Activated T-helper 1 cell treated with anti-CD3 and anti-CD28 coated beads, Interleukin-12 subunit alpha, Interleukin-12 subunit beta, Interleukin-2, Interleukin-4 antibody, amounts not matched to agents 30 ng/mL and 10 ng/mL and 1 ng/mL, durations not matched to agents 14 hours and 24 hours and 36 hours (primary cell): Measurements from ENCODE around the gene COIL. TPM values are rescaled to one million over a fixed set of nuclear protein-coding genes. Genes with fewer than 3 reads are reported as not detected.
A peak's percentile ranks its signal among the peaks of the same experiment; 100 is the strongest.
"Not testable (repeated sequence)": the region's sequence is repeated elsewhere in the genome, so short reads cannot be mapped to it uniquely, and the experiment has no call there.

Experiments used
- DNase-seq: peaks from one replicate; pipeline ENCODE4 v3.0.0; 2021; ENCODE audit warnings: low spot score
- H3K27ac Mint-ChIP-seq: one replicate; pipeline ENCODE4 v1.8.0; 2021; ENCODE audit warnings: mild to moderate bottlenecking, mixed read lengths
- H3K27me3 Mint-ChIP-seq: one replicate; pipeline ENCODE4 v1.8.0; 2022; ENCODE audit warnings: mild to moderate bottlenecking, moderate library complexity, mixed read lengths; ENCODE audit not compliant: insufficient read depth
- H3K36me3 Mint-ChIP-seq: one replicate; pipeline ENCODE4 v1.8.0; 2021; ENCODE audit warnings: low read depth, mixed read lengths
- H3K4me1 Mint-ChIP-seq: one replicate; pipeline ENCODE4 v1.8.0; 2021; ENCODE audit warnings: low read depth, mixed read lengths
- H3K4me3 Mint-ChIP-seq: one replicate; pipeline ENCODE4 v1.8.0; 2021; ENCODE audit warnings: mild to moderate bottlenecking, moderate library complexity, mixed read lengths
- H3K9me3 Mint-ChIP-seq: one replicate; pipeline ENCODE4 v1.8.0; 2021; ENCODE audit warnings: mixed read lengths
- intact Hi-C: fragments of 100-400 bp; cut with micrococcal nuclease; formaldehyde crosslinking; loops from one replicate; pipeline ENCODE4 v1.15.1; 2024
- total RNA-seq: library from RNA; stranded (reverse); gene quantifications from 2 replicates; pipeline ENCODE4 v1.2.3, GENCODE V29; 2022

Gene COIL
- total RNA-seq, 1 donor from 2014 or later = 21.0 TPM

DNA sequence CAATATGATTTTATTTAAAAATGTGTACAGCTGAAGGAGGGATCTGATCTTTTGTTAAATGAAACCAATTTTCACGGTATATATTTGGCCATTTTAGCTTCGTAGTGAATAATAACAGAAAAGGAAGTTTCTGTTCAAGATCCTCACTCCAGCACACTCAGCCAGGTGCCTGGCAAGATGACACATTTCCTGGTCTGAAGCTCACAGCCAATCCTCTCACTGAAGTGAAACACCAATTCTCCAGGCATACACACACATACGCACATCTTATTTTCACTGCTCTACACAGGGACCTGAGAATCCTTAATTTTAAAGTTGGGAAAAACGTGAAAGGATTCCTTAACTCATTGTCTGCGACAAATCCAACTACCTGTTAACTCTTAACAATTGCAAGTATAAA lies 22.6 kb downstream of the COIL start:
- H3K9me3 Mint-ChIP-seq, H3K27me3 Mint-ChIP-seq, intact Hi-C loops, DNase-seq: not testable (repeated sequence)
- peak overlapping the region; percentile 31 for H3K4me3 Mint-ChIP-seq
- peak overlapping the region; percentile 76 for H3K27ac Mint-ChIP-seq
- H3K36me3 Mint-ChIP-seq = peaks cover 45% of the 10 kb centered on the region
- H3K4me1 Mint-ChIP-seq = peaks cover 34% of the 10 kb centered on the region

DNA sequence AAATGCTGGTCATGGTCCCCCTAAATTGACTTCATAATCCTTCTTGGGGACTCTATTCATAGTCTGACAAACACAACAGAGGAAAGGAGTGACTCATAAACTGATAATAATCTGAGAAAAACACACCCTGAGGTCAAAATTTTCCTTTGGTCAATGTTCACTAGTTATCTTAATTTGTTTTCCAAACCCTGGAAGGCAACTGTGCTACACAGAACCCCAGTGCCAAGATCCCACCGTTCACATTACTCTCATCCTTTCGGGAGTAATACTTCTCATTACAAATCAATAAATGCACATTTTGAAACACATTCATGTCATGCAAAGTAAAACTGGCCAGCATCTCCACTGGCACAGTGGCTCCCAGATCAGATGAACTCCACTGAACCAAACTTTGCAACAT lies 23.2 kb downstream of the COIL start:
- H3K27ac Mint-ChIP-seq = peak overlapping the region; percentile 76
- H3K4me3 Mint-ChIP-seq = peak overlapping the region; percentile 31
- peaks cover 42% of the 10 kb centered on the region for H3K36me3 Mint-ChIP-seq
- DNase-seq = no peak
- H3K9me3 Mint-ChIP-seq = no peaks in the 10 kb centered on the region
- intact Hi-C loops = loop anchor here (1.0 kb wide), 1 partner anchor 18 kb away; no protein-coding TSS in a partner anchor
- no peaks in the 10 kb centered on the region for H3K27me3 Mint-ChIP-seq
- H3K4me1 Mint-ChIP-seq = peaks cover 34% of the 10 kb centered on the region

DNA sequence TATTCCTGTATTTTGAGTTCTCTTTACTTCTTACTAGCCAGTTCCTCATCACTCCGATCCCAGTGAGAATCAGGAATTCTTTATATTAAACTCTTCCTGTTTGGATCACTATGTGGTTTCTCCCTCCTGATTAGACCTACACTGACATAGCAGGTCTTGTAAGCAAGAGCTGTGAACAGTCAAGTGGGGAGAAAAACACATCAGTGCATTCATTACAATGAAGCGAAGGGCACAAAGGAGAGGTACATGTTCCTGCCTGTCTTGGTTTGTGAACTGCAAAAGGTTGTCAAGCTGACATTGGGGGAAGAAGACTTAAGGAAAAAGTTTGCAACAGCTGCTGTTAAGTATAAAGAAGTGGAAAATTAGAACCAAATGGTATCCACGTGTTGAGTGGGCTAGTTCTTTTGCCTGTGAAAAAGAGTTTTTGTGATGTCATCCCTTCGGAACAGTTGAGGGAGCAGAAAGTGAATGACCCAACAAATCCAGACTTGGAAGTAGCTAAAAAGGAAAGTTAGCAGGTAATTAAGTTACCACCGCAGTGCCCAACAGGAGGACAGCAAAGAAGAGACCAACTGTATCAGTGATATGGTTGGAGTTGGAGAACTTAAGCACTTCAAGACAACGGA lies 24.0 kb downstream of the COIL start:
- Mint-ChIP-seq H3K36me3 (peaks cover 41% of the 10 kb centered on the region), H3K27me3 (no peaks in the 10 kb centered on the region), H3K4me1 (peaks cover 34% of the 10 kb centered on the region), H3K27ac (peak overlapping the region; percentile 60), H3K9me3 (no peaks in the 10 kb centered on the region), H3K4me3 (no peak overlapping the region)
- intact Hi-C loops = loop anchor here (1.0 kb wide), 1 partner anchor 18 kb away; no protein-coding TSS in a partner anchor
- no peak for DNase-seq

DNA sequence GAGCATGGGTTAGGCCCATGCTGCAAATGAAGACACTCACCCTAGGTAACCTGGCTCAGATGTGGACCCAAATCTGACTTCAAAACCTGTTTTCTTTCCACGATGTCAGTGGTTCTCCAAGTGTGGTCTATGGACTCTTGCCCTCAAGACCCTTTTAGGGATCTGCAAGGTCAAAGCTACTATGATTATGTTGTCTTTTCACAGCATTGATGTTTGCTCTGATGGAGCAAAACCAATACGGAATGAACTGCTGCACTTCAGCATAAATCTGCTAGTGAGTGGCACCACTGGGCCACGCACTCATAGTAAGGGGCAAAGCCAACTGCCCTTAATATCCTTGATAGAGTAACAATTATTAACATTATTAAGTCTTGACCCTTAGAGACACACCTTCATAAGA lies 25.4 kb downstream of the COIL start:
- H3K4me1 Mint-ChIP-seq = peaks cover 34% of the 10 kb centered on the region
- no peak overlapping the region for H3K27ac Mint-ChIP-seq
- no peak overlapping the region for H3K4me3 Mint-ChIP-seq
- peaks cover 10% of the 10 kb centered on the region for H3K9me3 Mint-ChIP-seq
- H3K27me3 Mint-ChIP-seq = no peaks in the 10 kb centered on the region
- no peak for DNase-seq
- intact Hi-C loops = no loop called here
- peaks cover 35% of the 10 kb centered on the region for H3K36me3 Mint-ChIP-seq

DNA sequence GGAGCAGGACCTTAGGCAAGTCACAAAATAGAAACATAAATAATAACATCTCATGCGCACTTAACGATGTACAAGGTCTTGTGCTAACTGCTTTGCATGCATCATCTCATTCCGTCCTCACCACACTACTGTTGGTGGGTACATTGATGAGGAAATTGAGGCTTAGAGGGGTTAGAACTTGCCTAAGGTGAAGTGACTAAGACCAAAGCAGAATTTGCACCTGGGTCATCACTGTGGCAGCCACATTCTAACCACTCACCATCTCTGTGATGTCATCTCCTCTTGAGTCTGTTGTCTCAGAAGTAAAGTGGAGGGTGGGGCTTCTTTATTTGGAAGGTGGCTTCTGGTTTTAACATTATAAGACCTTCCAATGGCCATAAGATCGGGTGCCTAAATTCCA lies 26.6 kb downstream of the COIL start:
- Mint-ChIP-seq H3K4me3 (no peak overlapping the region), H3K27me3 (no peaks in the 10 kb centered on the region), H3K36me3 (peaks cover 30% of the 10 kb centered on the region), H3K27ac (peak overlapping the region; percentile 44), H3K4me1 (peaks cover 34% of the 10 kb centered on the region), H3K9me3 (peaks cover 21% of the 10 kb centered on the region)
- no peak for DNase-seq
- intact Hi-C loops = no loop called here

DNA sequence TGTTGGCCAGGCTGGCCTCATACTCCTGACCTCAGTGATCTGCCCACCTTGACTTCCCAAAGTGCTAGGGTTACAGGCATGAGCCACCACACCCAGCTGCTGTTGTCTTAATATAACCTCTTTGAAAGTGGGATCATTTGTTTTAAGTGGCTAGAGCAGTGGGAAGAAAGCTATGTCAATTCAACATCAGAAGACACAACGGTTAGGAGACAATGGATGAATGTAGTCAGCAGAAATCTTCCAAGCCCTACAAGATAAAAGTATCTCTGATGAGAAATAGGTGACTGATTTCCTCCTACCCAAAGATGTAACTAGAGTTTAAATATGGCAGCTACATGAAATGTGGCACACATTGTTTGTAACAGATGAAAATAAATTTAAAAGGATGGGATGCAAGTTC lies 27.0 kb downstream of the COIL start:
- intact Hi-C loops = no loop called here
- Mint-ChIP-seq H3K4me1 (peaks cover 32% of the 10 kb centered on the region), H3K27ac (no peak overlapping the region), H3K36me3 (peaks cover 27% of the 10 kb centered on the region), H3K4me3 (no peak overlapping the region), H3K9me3 (peaks cover 23% of the 10 kb centered on the region), H3K27me3 (no peaks in the 10 kb centered on the region)
- no peak for DNase-seq

DNA sequence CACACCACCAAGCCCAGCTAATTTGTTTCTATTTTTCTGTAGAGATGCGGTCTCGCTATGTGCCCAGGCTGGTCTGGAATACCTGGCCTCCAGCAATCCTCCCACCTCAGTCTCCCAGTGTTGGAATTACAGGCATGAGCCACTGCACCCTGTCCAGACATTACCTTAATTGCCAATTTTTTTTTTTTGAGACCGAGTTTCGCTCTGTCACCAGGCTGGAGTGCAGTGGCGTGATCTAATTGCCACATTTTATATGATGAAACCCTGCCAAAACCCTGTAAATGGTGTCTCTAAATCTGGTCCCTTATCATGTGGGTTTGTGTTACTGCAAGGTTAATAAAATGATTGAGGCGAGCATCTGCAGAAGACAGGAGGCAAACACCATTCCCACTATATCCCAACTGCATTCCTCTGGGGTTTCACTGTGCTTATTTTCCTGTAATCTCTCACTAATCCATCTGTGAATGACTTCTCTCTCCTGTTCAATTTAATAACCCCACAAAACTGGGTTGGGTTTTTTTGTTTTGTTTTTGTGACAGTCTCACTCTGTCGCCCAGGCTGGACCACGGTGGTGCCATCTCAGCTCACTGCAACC lies 27.6 kb downstream of the COIL start:
- intact Hi-C loops = no loop called here
- Mint-ChIP-seq H3K9me3 (peaks cover 23% of the 10 kb centered on the region), H3K36me3 (peaks cover 22% of the 10 kb centered on the region), H3K27me3 (no peaks in the 10 kb centered on the region), H3K4me3 (no peak overlapping the region), H3K27ac (no peak overlapping the region), H3K4me1 (peaks cover 26% of the 10 kb centered on the region)
- no peak for DNase-seq

DNA sequence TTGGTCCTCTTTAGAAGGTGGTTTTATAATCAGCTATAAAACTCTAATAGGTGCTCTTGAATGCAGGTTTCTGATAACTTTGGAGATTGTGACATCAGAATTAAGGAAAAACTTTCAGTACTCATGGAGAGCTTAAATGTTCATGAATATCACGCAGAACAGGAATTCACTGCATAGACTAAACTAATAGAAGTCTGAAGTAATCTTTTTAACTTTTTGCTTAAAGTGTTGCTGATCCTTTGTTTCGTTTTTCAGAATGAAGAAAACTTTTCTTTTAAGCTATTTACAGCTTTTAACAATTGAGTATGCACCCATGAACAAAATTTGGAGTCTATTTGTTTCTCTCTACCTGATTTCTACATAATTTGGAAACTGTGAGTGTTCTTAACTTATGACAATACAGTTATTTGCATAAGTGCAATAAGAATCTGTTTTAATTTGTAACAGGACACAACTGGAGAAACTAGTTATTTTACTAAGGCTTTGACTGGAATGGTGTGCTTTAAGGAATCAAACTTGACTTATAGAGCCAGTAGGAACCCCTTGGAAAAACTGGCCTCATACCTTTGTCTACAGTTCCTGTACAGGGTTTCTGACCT lies 30.0 kb downstream of the COIL start:
- Mint-ChIP-seq H3K4me1 (peaks cover 11% of the 10 kb centered on the region), H3K36me3 (peaks cover 8% of the 10 kb centered on the region), H3K4me3 (no peak overlapping the region), H3K9me3 (peaks cover 27% of the 10 kb centered on the region), H3K27ac (no peak overlapping the region), H3K27me3 (no peaks in the 10 kb centered on the region)
- intact Hi-C loops = no loop called here
- DNase-seq = no peak

DNA sequence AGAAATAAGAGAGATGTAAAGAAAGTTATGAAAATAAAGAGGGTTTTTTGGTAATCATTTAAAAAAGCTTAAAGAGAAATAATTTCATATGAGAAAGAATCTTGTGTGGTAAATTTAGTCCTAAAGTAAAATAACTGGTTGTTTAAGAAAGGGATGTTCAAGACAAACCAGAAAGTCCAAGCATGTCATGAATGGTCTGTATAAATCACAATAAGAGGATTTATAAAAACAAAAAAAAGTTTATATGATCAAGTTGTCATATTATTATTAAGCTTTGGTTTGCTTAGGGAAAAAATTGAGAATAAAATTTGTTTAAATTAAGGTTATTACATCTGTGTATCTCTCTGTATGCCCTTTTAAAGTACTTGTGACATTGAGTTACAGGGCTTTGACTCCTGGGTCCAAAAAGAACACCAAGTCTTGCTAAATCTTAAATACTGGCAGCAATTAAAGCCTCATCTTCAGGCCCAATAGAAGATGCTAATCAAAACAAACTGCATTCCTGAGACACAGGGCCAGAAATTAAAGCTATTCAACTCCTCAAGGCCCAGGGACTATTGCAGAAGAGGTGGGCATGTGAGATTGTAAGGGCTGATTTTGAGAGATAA lies 31.4 kb downstream of the COIL start:
- Mint-ChIP-seq H3K27me3 (no peaks in the 10 kb centered on the region), H3K36me3 (peaks cover 3% of the 10 kb centered on the region), H3K4me1 (peaks cover 8% of the 10 kb centered on the region), H3K4me3 (no peak overlapping the region), H3K27ac (no peak overlapping the region), H3K9me3 (peaks cover 27% of the 10 kb centered on the region)
- no peak for DNase-seq
- intact Hi-C loops = no loop called here

DNA sequence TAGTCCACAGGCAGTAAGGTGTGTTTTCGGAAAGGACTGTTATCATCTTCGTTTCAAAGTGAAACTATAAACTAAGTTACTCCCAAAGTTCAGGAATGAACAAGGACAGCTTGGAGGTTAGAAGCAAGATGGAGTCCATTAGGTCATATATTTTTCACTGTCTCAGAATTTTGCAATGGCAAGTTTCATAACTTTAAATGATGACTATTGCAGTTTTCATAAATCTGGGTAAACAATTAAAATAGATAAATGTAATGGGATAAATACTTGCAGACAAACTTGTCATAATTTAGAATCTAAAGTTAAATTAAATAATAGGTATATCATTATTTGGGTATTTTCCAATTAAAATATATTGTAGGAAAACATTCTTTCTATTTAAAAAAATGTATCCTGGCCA lies 32.3 kb downstream of the COIL start:
- intact Hi-C loops = no loop called here
- no peak overlapping the region for H3K4me3 Mint-ChIP-seq

DNA sequence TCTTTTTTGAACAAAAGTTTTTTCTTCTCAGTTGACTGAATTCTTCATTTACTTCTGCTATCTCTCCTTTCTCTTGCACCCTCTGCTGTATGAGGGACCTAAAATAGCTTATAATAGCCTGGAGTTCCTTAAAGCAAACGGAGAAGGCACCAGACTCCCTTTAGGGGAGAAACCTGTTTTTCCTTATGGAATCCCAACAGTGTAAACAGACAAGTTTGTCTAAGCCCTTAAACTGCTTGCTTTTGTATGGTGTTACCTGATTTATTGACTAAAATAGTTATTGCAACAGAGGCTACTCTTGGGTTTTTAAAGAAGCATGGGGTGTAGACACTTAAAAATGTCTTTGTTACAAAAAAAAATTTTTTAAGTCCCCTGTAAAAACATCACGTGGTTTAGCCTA lies 34.1 kb downstream of the COIL start:
- Mint-ChIP-seq H3K36me3 (no peaks in the 10 kb centered on the region), H3K4me3 (no peak overlapping the region), H3K4me1 (no peaks in the 10 kb centered on the region), H3K27ac (no peak overlapping the region), H3K9me3 (peaks cover 27% of the 10 kb centered on the region), H3K27me3 (peaks cover 3% of the 10 kb centered on the region)
- intact Hi-C loops = no loop called here
- no peak for DNase-seq

More for the DNA sequence above, 32.3 kb downstream of the COIL start:
- H3K27ac Mint-ChIP-seq = no peak overlapping the region
- H3K9me3 Mint-ChIP-seq = peaks cover 27% of the 10 kb centered on the region
- no peak for DNase-seq
- no peaks in the 10 kb centered on the region for H3K4me1 Mint-ChIP-seq
- no peaks in the 10 kb centered on the region for H3K36me3 Mint-ChIP-seq
- no peaks in the 10 kb centered on the region for H3K27me3 Mint-ChIP-seq

DNA sequence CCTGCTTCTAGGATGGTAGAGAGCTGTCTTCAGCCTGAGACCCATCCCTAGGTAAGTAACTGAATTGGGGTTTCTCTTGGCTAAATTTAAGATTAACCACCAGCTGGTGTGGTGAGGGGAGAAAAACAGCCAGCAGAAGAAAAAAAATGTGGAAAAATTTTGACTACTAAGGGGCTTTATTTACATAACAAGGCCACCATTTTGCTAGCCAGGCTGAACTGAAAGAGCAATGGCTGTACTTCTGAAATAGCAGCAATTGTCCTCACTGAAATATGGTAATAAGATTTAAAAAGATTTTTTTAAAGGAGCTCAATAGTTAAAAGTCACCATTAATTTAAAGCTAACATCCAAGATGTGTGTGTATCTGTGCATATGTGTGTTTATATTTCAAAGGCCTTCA lies 34.6 kb downstream of the COIL start:
- intact Hi-C loops = no loop called here
- Mint-ChIP-seq H3K36me3 (no peaks in the 10 kb centered on the region), H3K4me1 (no peaks in the 10 kb centered on the region), H3K27me3 (peaks cover 3% of the 10 kb centered on the region), H3K4me3 (no peak overlapping the region), H3K9me3 (peaks cover 25% of the 10 kb centered on the region), H3K27ac (no peak overlapping the region)
- no peak for DNase-seq

DNA sequence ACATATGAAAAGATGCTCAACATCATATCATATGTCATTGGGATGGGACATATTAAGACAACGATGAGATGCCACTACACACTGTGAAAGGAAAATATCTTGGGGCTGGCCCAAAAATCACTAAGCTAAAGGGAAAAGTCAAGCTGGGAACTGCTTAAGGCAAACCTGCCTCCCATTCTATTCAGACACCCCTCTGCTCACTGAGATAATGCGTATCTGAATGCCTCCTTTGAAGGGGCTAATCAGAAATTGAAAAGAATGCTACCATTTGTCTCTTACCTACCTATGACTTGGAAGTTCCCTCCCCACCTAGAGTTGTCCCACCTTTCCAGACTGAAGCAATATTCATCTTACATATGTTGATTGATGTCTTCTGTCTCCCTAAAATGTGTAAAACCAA lies 35.8 kb downstream of the COIL start:
- DNase-seq = no peak
- intact Hi-C loops = no loop called here
- H3K4me3 Mint-ChIP-seq = no peak overlapping the region
- H3K4me1 Mint-ChIP-seq = no peaks in the 10 kb centered on the region
- H3K9me3 Mint-ChIP-seq = peaks cover 13% of the 10 kb centered on the region
- H3K27ac Mint-ChIP-seq = no peak overlapping the region
- H3K27me3 Mint-ChIP-seq = peaks cover 3% of the 10 kb centered on the region
- no peaks in the 10 kb centered on the region for H3K36me3 Mint-ChIP-seq
